D721Med (cell line): ENCODE results near the gene SLC5A5.

Source experiments
- DNase-seq: peaks from one replicate; pipeline ENCODE4 v3.0.0; 2011; ENCODE audit warnings: low spot score; ENCODE audit not compliant: insufficient read length
- FAIRE-seq: peaks from 2 replicates; lab custom pipeline; 2011; peaks lifted over from hg19 to GRCh38; lab: Jason Lieb, UNC
- TF ChIP-seq, protein P1 (sequence below): IDR thresholded peaks from 2 replicates; pipeline ENCODE4 v1.5.1; 2012; ENCODE audit warnings: mild to moderate bottlenecking, control low read depth; ENCODE audit not compliant: insufficient read depth; ENCODE audit errors: missing control alignments

The SLC5A5 gene

GRCh38 chr19:17841371-17841809 lies 30.4 kb upstream of the SLC5A5 start:
- TF ChIP-seq, protein P1, sequence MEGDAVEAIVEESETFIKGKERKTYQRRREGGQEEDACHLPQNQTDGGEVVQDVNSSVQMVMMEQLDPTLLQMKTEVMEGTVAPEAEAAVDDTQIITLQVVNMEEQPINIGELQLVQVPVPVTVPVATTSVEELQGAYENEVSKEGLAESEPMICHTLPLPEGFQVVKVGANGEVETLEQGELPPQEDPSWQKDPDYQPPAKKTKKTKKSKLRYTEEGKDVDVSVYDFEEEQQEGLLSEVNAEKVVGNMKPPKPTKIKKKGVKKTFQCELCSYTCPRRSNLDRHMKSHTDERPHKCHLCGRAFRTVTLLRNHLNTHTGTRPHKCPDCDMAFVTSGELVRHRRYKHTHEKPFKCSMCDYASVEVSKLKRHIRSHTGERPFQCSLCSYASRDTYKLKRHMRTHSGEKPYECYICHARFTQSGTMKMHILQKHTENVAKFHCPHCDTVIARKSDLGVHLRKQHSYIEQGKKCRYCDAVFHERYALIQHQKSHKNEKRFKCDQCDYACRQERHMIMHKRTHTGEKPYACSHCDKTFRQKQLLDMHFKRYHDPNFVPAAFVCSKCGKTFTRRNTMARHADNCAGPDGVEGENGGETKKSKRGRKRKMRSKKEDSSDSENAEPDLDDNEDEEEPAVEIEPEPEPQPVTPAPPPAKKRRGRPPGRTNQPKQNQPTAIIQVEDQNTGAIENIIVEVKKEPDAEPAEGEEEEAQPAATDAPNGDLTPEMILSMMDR: no peak
- no peak for FAIRE-seq
- DNase-seq: no peak

DNA sequence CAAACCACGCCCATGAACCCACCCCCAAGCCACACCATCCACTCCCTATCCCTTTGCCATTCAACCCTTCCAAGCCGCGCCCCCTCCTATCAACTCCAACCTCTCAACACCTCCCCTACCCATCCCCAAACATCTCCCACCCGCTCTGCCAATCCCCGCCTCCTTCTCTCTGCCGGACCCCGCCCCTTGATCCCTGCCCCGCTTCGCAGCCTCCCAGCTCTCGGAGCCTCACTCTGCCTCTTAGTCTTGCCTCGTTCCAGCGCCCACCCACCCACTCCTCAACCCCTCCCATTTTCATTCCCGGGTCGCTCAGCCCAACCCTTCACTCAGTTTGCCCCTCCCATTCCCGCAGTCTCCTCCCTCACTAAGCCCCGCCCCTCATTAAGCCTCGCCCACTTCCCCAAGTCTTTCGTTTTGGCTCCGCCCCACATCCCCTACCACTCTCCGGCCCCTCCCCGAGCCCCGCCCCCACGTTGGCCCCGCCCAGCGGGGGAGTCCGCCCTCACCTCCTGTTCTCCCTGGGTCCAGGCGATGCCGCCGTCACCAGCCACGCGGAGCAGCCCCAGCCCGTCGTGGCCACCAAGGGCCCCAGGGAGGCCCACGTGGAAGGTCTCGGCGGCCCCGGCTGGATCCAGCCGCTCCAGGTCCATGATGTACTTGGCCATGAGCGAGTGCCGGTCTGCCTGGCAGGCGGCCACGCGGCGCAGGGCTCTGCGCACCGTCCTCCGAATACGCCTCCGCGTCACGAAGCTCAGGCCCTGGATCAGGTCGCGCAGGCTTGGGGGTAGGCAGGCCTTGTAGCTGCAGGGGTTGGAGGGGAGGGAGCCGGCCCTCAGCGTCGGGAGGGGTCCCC lies 29.7 kb upstream of the SLC5A5 start:
- DNase-seq: peak; percentile 100
- no peak for FAIRE-seq
- TF ChIP-seq, protein P1: no peak

DNA sequence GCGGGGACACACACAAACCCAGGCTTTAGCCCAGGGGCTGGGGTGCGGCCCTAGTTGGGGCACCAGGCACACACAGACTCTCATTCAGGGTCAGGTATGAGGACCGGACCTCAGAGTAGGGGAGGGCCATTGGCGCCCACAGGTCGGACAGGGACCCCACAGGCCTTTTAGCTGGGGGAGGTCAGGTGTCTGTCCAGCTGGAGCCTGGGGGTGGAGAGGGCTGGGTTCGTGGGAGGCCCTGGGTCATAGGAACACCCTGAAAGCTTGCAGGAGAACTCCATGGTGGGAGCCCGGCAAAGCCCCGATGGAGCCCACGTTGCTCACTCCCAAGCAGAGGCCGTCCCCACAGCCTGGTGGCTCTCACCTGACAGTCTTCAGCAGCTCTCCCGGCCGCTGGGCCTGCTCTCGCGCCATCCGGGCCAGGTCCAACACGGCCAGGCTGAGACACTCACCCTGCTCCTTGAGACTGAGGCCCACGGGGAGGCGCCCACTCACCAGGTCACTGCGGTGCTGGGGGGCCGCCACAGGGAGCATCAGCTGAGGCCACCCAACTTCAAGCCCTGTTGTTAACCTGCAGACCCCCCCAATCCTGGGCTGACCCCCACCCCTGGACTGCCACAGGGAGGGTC lies 29.0 kb upstream of the SLC5A5 start:
- DNase-seq: no peak
- FAIRE-seq: no peak
- TF ChIP-seq, protein P1: no peak

DNA sequence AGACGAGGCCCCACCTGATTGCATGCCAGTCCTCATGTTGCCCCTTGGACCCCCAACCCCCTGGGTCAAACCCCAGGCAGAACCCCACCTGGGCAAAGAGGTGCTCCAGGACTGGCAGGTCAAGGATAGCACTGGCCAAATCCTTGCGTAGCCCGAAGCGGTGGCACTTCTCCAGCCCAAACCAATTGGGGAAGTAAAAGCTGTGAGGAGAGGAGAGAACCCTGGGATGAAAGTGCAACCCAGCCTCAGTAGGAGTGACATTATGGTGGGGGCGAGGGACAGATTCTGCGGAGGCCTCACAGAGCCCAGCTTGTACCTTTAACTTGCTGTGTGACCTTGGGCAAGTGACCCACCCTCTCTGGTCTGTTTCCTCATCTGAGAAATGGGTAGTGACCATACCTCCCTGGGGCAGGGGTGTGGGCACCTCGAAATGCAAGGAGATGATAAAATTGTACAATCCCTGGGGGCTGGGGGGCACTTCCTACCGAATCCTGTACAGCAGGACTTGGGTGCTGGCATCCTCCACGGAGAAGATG lies 28.4 kb upstream of the SLC5A5 start:
- TF ChIP-seq, protein P1: no peak
- FAIRE-seq (no peak), DNase-seq (no peak)

DNA sequence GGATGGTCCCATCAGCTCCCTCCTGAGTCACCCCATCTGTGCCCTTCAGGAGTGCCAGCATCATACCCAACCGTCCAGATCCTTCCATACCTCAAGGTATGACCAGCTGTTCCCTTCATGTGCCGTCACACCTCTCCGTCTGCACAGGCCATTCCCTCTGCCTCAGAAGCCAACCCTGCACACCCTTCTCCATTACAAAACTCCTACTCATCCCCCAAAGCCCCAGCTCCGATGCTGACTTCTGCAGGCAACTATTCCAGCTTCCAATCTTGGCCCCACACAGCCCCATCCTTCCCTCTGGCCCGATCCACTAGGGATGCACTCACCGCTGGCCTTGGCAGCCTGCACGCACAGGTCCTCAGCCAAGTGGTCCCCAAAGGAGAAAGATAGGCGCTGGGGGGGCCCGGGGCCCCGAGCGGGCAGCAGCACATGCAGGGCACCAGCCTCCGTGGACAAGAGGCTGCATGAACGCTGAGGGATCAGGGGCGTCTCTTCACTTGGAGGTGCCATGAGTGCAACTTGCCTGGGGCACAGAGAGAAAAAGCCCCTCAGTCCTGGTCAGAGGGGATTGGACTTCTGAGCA lies 27.7 kb upstream of the SLC5A5 start:
- FAIRE-seq: no peak
- TF ChIP-seq, protein P1: no peak
- DNase-seq: no peak

GRCh38 chr19:17846146-17846545 lies 25.6 kb upstream of the SLC5A5 start:
- DNase-seq (no peak), FAIRE-seq (no peak)
- TF ChIP-seq, protein P1: no peak
